RPMI8226 (cell line): ENCODE data around the gene LCE1C.

Source experiments
- DNase-seq: peaks from one replicate; pipeline ENCODE4 v3.0.0-alpha.2; 2015

LCE1C gene

GRCh38 chr1:152806576-152806975, at the start of gene LCE1C:
TSS of gene LCE1C (minus strand) at chr1:152806651. CDS start at chr1:152805478, 1,173 bp downstream.
- DNase-seq = no peak

GRCh38 chr1:152855661-152856060, 49.2 kb upstream of the LCE1C start:
- no peak for DNase-seq

GRCh38 chr1:152842556-152842955, 36.1 kb upstream of the LCE1C start, which contains the start of gene LCE6A:
TSS of gene LCE6A (plus strand) at chr1:152842856. CDS start at chr1:152843521, 665 bp downstream.
- no peak for DNase-seq

GRCh38 chr1:152836870-152837269, 30.4 kb upstream of the LCE1C start:
- DNase-seq = no peak

- no peak for DNase-seq
Measured at GRCh38 chr1:152827173-152827572, 20.7 kb upstream of the LCE1C start, which contains the start of gene LCE1A. TSS of gene LCE1A (plus strand) at chr1:152827473. CDS start at chr1:152827473, 0 bp downstream.

GRCh38 chr1:152824964-152825363, 18.5 kb upstream of the LCE1C start:
- no peak for DNase-seq

- no peak for DNase-seq
Measured at GRCh38 chr1:152823294-152823693, 16.8 kb upstream of the LCE1C start.

GRCh38 chr1:152817309-152817708, 10.9 kb upstream of the LCE1C start:
- no peak for DNase-seq

- no peak for DNase-seq
Measured at GRCh38 chr1:152811671-152812070, 5.2 kb upstream of the LCE1C start, which contains the start of gene LCE1B. TSS of gene LCE1B (plus strand) at chr1:152811971. CDS start at chr1:152812447, 476 bp downstream.

GRCh38 chr1:152811050-152811449, 4.6 kb upstream of the LCE1C start:
- no peak for DNase-seq

- no peak for DNase-seq
Measured at GRCh38 chr1:152801333-152801732, 5.1 kb downstream of the LCE1C start.

- DNase-seq = no peak
Measured at GRCh38 chr1:152796421-152796820, 10.0 kb downstream of the LCE1C start, which contains the start of gene LCE1D. TSS of gene LCE1D (plus strand) at chr1:152796721. CDS start at chr1:152797795, 1,074 bp downstream.

GRCh38 chr1:152795686-152796085, 10.8 kb downstream of the LCE1C start:
- no peak for DNase-seq

GRCh38 chr1:152786077-152786476, 20.4 kb downstream of the LCE1C start, which contains the start of gene LCE1E:
TSS of gene LCE1E (plus strand) at chr1:152786257. CDS start at chr1:152787300, 1,043 bp downstream.
- DNase-seq = no peak

- no peak for DNase-seq
Measured at GRCh38 chr1:152783095-152783494, 23.4 kb downstream of the LCE1C start.

- peak; percentile 34 for DNase-seq
Measured at GRCh38 chr1:152777510-152778137, 28.8 kb downstream of the LCE1C start.

GRCh38 chr1:152776361-152776760, 30.1 kb downstream of the LCE1C start:
- DNase-seq = no peak

GRCh38 chr1:152774875-152775274, 31.6 kb downstream of the LCE1C start, which contains the start of gene LCE1F:
TSS of gene LCE1F (plus strand) at chr1:152775140. CDS start at chr1:152776372, 1,232 bp downstream.
- DNase-seq = no peak

- no peak for DNase-seq
Measured at GRCh38 chr1:152770411-152770810, 36.0 kb downstream of the LCE1C start.

- no peak for DNase-seq
Measured at GRCh38 chr1:152768847-152769533, 37.5 kb downstream of the LCE1C start.

- DNase-seq = no peak
Measured at GRCh38 chr1:152761609-152762213, 44.7 kb downstream of the LCE1C start.

GRCh38 chr1:152760551-152761190, 45.8 kb downstream of the LCE1C start:
- no peak for DNase-seq
